Ramos (cell line): Measurements from ENCODE around the gene CCDC146.
"Not testable (repeated sequence)": the region's sequence is repeated elsewhere in the genome, so short reads cannot be mapped to it uniquely, and the experiment has no call there.

Experiments used
- in situ Hi-C: fragments of 300-500 bp; cut with MboI; formaldehyde crosslinking; loops from one replicate; pipeline ENCODE4 v1.14.3; 2022; ENCODE audit warnings: low sequenced_read_pairs; ENCODE audit not compliant: unreplicated experiment

The CCDC146 gene

DNA sequence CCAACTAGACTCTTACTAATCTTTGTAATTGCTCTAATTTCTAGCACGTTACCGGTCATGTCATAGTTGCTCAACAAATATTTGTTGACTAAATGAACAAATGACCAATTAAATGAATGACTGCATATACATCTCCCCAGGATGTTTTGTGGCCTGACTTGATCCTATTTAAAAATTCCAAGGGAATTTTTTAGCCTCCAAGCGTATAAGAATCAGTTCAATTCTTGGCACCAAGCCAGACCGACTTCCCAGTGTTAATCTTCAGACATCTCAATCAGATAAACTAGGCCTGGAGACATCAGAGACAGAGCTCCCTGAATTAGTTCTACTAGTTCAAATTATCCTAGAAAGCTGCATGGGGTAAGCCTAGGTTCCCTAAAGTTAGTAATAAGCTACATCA, 197.7 kb downstream of the CCDC146 start:
- in situ Hi-C loops, result no loop called here

DNA sequence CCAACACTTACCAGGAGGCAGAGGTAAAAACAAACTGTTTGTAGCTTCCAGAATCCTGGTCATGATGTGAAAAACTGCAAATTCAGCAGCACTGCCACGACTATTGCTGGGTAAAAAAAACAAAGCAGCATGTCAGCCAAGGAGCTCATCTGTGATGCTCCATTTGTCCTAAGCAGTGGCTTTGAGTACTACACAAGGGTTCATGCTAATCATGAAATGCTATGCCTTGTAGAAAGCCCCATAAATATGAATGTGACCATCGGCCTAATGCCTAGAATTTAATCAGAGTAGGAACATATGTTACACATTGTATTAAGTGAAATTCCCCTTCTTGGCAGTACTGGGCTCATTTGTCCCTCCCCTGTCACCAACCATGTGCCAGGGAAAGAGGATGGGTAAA, 198.3 kb downstream of the CCDC146 start:
- in situ Hi-C loops, result no loop called here

DNA sequence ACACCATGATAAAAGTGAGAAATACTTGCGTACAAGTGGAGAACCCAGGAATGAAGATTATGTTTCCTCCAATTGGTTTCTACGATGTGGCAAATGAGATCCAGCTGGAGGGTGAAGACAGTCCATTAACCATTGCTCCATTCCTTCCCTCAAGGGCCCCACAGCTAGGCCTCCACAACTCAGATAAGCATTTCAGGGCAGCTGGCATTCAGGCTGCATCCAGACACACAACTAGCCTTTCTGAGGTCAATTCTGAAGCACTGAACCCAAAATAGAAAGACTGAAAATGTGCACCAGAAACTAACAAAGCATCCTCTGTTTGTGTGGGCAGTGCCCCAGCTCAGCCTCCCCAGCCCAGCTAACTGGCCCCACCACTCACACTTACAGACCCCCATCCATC, 198.9 kb downstream of the CCDC146 start:
- in situ Hi-C loops, result no loop called here

DNA sequence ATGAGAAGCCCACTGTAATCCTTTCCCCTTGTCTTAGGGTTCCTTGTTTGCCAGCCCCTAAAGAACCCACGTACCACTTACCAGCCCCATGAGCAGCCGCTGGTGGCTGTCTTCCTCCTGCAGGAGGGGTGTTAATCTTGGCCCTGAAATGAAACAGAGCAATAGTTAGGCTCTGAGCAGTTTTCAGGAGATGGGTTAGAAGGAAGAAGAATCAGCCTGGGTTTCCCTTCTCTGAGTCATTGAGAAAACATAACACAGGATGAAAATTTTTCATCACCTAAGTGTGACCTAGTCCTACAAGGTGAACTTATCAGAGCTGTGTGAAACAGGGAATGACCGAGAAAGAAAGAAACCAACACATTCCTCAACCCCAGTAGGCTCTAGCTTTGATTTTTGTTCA, 203.7 kb downstream of the CCDC146 start:
- in situ Hi-C loops, result no loop called here

DNA sequence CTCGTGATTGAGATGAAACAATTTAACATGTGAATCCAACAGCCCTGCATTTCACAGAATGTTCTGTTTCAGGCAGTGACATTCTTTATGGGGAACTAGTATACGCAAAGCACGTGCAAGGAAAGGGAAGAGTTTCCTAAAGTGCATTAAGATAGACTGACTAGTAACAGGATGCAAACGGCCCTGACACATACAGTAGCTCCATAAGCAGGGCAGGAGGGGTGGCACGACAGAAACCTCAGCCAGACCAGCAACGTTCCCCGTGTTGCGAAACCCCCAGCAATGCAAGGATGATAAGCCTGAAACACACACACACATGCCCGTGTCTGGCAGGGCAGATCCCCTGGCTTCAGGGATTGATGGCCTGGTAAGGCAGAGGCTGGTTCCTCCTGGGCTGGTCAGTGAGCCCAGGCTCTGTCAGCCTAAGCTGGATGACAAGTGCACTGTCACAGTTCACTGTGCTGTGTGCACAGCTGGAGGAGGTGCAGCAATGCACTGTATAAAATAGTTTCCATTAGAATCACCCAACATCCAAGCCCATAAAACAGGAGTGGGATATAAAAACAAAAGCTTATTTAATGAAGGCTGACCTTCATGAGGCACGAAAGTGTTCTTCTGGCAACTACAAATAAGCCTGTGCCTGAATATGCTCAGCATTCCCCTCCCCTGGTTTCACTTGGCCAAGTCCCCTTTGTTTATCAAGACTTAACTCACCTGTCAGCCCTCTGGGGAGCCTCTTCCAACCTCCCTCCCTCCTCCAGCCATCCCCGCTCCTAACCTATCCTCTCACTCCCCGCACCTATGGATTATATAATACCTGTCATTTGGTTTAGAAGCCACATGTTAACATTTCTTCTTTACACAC, 204.9 kb downstream of the CCDC146 start:
- in situ Hi-C loops, result no loop called here

DNA sequence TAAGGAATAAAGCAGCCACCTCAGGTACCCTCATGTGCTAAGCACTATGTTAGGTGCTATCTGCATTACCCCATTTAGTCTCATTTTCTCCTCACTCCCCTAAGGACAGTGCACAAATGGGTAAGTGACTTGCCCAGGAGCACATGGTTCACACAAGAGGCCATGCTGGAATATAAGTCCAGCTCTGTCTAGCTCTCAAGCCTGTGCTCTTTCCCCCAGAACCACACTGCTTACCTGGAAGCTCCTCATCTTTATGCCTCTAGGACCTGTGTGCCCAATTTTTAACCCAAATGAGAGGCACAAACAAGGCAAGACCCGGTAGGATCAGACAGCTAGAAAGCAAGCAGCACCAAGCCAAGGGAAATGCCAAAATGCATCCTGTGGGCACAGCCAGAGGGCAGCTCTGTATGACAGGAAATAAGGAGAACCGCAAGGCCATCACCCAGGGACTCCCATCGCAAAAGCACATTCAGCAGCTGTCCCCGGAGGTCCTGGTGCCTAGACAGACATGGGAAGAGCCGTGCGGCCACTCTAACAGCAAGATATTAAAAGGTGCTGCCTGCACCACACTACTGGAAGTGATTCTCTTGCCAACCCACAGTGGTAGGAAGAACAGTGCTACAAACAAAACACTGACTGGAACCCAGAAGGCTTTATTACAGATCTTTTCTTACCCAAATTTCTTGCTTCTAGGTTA, 205.7 kb downstream of the CCDC146 start:
- in situ Hi-C loops, result no loop called here

DNA sequence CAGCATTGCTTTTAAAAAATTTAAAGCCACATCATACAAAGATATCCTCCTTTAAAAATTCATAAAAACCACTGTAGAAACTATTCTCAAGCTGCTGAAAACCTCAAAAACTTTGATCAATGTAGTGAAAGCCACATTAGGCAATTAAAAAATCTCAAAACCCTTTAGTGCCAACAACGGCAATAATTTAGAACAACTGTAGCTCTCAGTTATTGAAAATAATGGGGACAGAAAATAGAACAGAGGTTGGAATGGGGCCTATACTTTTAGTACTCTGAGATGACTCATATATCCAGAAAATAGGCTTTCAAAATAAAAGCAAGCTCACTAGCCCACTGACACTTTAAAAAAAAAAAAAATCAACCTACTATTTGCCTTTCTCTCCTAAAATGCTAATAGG, 206.3 kb downstream of the CCDC146 start:
- in situ Hi-C loops, result no loop called here

DNA sequence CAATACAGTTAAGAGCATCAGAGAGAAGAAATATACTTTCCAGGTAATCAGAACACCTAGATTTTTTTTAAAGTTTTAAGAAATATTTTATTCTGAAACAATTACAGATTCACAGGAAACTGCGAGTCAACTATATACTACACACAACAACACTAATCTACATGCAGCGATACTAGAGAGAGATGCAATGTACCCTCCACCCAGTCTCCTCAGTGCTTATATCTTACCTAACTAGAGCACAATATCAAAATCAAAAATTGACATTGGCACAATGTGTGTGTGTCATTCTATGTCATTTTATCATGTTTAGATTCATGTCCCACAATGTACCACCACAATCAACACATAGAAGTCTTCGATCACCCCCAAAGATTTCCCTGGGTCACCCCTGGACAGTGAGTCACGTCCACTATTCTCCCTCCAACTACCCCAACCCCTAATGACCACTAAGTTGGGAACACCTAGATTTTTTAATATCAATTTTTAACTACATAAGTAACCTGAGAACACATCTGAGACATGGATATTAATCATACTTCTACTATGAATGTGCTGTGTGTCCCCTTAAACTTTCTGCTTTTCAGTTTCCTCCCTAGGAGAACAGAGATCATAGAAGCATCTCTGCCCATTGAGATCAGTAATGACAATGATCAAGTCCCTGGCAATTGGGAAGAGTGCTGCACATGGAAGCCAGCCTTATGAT, 207.2 kb downstream of the CCDC146 start:
- in situ Hi-C loops, result no loop called here

DNA sequence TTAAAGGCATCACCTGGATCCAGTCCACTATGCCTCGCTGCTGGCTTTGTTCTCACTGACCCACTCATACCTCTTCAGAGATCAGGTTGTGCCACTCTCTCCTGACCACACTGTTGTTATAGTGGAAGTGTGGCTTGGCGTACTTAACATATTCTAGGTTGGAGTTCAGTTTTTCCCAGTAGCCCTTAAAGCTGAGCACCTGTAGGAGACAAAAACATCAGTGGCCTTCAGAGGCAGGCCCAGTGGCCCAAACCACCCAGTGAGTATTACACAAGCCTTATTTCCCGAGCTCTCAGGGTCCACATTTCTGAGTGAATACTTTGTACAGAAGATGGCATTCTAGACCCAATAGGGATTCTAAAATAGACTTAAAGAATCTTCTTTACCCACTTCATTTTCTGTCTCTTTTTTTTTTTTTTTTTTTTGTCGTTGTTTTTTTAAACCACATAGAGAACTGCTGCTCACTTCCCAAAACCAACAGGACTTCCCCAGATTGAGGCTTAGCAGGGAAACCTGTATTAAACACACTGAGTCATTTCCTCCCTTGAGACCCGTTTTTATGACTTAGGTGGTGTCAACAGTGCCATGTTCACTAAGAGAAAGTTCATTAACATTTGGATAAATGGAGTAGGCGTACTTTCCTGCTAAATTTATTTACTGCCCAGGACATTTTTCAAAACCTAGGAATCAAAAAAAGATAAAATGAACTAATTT, 207.9 kb downstream of the CCDC146 start:
- in situ Hi-C loops, result no loop called here

DNA sequence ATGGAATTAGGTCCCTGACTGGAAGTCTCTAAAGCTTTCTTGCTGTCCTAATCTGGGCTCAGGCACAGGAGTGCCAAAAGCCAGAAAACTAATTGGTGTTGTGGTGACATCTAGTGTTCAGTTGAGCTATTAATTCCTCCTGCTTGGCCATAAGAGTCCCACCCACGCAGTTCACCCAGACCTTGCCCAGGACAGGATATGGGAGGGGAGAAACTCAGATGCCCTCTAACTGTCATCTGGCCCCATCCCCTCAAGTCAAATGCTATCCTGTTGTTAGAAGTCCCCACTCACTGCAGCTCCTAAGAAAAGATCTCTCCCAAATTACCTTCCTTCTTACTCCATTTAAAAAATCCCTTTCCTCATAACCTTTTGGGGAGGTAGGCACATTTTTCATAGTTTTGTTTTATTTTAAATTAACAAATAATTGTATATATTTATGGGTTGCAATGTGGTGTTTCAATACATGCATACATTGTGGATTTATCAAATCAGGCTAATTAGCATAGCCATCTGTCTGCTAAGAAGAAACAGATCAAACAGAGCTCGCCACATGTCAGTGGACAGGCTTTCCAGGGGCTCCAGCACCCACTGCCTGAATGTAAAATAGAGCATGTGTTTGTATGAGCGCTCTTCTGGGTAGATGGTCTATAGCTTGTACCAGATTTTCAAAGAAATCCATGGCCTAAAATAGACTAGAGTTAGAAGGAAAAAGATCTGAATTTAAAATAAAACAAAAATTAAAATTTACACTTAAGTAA, 209.7 kb downstream of the CCDC146 start:
- in situ Hi-C loops, result no loop called here

DNA sequence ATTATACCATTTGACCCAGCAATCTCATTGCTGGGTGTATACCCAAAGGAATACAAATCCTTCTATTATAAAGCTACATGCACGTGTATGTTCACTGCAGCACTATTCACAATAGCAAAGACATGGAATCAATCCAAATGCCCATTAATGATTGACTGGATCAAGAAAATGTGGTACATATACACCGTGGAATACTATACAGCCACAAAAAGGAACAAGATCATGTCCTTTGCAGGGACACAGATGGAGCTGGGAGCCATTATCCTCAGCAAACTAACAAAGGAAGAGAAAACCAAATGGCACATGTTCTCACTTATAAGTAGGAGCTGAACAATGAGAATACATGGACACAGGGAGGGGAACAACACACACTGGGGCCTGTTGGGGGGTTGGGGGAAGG, 211.6 kb downstream of the CCDC146 start:
- in situ Hi-C loops, result not testable (repeated sequence)

DNA sequence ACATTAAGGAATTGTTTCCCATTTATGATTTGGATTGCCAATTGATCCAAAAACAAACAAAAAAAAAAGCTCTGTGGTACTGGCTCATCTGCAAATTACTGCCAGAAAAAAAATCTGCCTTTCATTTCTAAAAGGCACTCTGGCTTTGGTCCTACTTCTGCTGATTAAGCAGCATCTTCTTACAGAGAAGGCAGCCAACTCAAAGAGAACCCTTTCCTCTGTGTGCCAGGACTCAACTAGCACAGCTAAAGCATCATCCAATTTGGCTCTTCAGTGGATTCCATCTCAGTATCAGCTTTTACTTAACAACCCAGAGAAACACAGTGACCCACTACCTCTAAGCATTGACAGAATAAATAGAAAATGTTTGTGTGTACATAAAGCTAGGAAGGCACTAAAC, 213.2 kb downstream of the CCDC146 start:
- in situ Hi-C loops, result no loop called here

DNA sequence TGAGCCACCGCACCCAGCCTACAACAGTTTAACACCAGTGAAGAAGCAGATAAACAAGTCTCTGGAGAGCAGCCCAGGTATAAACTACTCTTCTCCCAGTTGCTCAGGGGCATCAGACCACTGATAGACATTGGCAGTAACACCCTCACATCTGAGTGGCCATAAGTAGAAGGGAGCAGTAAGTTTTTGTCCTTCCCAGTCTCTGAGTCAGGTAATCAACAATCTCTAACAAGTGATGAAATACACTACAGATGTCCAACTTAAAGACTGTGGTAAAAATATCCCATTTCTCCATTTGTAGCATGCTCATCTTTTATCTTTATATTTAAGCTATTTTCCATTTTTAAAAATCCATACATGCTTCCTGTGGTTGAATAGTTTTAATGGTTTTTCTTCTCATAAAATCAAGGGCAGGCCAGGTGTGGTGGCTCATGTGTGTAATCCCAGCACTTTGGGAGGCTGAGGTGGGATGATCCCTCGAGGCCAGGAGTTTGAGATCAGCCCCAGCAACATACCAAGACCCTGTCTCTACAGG, 215.1 kb downstream of the CCDC146 start:
- in situ Hi-C loops, result no loop called here

DNA sequence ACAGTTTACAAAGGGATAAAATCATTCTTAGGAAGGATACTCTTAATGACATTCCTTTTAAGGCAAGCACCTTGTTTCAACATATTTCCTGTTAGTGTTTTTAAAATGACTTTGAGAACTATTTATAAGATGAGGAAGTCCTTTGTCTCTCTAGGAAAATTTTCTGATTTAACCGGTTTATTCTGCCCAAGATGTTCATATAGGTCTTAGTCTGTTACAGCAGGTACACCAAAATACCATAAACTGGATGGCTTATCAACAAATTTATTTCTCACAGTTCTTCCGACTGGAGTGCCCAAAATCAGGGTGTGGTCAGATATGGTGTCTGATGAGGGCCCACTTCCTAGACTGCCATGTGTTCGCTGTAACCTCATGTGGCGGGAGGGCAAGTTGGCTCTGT, 215.8 kb downstream of the CCDC146 start:
- in situ Hi-C loops, result no loop called here

DNA sequence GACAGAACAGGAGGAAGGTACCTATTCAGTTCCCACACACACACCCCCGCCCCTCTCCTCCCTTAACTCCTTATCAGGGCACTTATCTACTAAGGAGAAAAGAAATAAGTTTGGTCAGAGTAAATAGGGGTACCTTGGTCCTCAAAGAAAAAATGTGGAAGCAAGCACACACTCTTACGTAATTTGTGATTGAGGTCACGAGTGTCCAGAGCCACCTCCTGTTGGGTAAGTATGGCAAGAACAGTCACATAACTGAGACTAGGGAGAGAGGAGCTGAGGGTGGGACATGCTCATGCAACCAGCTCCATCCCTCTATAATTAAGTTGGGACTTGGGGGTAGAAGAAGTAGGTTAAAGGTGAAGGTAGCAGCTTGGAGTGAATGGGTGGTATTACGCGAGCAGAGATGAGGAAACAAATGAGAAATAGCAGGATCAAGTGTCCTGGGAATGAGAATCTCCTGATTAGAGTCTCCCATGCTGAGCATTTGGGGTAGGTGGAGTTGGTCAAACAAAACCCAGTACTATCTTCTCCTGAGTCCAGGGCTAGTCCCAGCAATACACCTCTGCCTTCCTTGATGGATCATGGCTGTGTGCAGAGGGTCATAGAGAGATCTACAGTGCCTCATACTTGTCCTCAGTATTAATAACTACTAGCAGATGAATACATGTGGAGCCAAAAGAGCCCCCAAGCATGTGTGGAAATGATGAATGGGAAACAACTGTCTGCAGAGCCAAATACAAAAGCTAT, 216.6 kb downstream of the CCDC146 start:
- in situ Hi-C loops, result no loop called here

DNA sequence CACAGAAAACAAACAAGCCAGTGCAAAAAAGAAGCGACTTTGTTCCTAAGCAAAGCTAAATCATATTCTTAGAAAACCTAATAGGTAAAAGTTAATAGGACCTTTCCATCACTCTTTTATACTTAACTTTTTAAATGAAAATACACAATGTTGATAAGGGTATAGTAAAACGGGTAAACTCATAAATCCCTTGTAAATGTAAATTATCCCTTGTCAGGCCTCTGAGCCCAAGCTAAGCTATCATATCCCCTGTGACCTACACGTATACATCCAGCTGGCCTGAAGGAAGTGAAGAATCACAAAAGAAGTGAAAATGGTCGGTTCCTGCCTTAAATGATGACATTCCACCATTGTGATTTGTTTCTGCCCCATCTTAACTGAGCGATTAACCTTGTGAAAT, 217.3 kb downstream of the CCDC146 start:
- in situ Hi-C loops, result no loop called here
